HK-2 (cell line): ENCODE measurements around the gene CHCHD6.

ENCODE experiments used
- DNase-seq: peaks from one replicate; pipeline ENCODE4 v3.0.0-alpha.2; 2018; ENCODE audit not compliant: unreplicated experiment

Gene CHCHD6

GRCh38 chr3:126959136-126959920 lies 255.3 kb downstream of the CHCHD6 start:
- DNase-seq, result no peak

DNA sequence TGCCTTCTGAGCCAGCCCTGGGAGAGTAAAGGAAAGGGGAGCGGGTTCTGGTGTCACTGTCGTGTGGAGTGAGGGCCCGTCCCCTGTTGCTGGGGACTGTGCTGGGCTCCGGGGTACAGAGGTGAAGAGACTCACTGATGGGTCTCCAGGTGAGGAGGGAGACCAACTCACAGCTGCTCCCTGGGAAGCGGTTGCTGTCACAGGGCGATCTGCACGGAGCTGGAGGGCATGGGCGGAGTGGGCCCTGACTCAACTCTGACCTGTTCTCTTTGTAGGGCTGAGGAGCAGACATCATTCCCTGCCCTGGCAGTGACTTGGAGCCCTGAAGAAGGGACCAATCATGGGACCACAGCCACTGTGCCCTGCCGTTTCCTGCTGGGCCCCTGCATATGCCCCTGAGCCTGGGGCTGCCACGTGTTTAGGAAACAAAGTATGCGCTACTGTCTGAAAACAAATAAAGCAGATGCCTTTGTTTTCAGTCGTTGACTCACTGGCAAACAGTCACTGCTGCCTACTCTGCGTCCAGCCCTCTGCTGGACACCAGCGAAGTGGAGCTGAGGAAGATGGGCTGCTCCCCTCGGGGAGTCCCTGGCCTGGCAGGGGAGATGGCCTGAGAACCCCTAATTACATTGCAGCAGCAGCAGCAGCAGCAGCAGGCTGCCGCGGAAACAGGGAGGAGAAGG lies 256.0 kb downstream of the CHCHD6 start:
- DNase-seq, result no peak

DNA sequence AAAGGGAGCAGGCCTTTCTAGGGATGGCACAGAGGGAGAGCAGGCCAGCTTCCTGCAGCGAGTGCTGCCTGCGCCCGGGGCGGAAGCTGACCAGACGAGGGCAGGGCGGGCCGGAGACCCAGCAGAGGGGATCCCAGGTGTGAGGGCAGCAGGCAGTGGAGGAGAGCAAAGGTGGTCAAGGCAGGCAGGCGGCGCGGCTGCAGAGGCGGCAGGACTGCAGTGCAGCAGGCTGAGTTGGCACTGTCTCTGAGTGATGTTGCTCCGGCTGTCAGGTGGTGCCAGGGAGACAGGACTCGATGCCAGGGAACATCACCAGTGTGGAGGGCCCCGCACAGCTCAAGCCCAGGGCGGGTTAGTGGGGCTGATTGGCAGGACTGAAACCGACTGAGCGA lies 256.6 kb downstream of the CHCHD6 start:
- DNase-seq, result no peak

DNA sequence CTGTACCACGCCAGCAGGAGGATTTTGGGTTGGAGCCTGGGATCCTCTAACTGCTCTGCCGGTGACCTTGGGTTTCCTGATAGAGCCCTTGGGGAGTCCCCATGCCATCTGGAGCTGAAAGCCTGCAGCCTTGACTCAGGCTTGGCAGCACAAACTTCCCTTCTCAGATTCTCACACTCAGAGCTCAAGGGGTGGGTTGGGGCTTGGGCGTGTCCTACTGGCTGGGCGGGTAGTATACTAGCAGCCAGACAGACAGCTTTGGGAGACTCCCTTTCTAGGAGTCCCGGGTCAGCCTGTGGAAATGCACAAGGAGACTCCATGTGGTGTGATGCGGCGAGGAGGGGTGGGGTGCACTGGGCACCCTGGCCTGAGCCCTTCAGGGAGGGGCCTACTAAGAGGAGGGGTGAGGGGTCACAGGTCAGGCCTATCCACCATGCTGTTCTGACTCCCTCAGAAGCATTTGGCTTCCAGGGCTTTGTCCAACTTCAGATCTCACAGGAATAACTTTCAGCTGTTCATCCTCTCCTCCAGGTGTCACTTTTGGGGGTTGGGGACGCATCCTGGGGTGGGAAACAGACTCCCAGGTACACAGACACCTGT lies 257.3 kb downstream of the CHCHD6 start:
- no peak for DNase-seq

DNA sequence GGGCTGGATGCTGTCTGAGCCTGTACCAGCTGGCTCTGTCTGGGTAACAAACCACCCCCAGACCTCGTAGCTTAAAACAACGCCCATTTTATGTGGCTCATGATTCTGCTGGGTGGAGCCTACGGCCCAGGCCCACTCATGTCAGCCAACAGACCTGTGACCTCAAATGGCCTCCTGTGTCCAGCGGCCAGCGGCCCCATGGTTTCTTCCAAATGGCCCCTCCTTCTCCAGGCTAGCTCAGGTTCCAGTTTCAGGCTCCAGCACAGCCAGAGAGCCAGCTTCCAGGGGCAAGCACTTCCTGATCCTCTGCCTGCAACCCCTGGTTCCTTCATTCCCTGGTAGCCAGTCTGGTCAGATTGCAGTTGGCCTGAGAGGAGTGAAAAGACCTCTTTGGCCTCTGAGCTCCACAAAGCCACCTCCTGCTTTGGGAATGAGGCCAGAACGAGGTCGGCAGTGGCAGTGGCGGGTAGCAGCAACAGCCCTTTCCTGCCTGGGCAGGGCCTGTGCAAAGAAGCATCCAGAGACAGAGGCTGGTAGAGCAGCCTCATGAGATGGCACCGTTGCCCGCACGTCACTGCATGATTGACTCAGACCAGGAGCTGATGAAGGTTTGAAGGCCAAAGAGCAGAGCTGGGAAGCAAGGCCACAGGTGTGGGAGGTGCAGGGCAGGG lies 257.9 kb downstream of the CHCHD6 start:
- no peak for DNase-seq

- no peak for DNase-seq
These were observed 258.7 kb downstream of the CHCHD6 start for GRCh38 chr3:126962756-126963155.

- DNase-seq, result no peak
These were observed 259.5 kb downstream of the CHCHD6 start for GRCh38 chr3:126963261-126964190.

- no peak for DNase-seq
These were observed 260.2 kb downstream of the CHCHD6 start for GRCh38 chr3:126964261-126964660.

DNA sequence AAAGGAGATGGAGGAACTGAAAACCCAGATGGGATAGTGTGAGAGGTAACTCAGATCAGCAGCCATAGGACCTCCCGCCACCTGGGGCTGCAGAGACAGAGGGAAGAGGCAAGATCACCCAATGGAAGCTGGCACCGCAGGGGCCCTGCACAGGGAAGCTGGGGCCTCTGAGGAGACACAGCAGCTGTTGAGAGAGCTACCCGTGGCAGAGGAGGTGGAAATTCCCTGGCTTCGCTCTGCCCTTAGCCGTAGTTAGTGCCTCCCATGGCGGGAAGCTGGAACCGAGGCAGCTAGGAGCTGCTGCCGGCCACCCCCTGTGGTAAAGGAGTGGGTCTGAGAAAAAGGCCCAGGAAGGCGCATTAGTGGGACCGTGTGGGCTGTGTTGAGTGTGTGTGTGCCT lies 260.9 kb downstream of the CHCHD6 start:
- no peak for DNase-seq

DNA sequence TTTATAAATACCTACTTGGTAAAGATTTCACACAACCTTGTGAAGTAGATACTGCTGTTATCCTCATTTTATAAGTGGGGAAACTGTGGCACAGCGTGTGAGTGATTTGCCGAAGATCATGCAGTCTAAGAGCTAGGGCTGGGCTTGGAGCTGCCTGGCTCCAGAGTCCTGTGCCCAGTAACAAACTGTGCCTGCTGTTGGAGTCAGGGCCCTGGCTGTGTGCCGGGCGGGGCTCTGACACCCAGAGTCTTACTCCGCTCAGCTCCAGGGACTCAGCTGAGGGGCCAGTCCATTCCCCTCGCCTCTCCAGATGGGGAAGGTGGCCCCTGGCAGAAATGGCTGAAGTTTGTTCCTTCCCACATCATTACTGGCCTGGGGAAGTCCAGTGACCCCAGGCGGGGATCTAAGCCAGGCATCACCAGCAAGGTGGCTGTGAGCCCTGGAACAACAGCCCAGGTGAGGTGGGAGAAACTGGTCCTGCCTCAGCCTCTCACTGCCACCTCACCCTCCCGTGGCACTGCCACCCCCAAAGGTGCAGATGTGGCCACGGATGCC lies 261.6 kb downstream of the CHCHD6 start:
- no peak for DNase-seq

DNA sequence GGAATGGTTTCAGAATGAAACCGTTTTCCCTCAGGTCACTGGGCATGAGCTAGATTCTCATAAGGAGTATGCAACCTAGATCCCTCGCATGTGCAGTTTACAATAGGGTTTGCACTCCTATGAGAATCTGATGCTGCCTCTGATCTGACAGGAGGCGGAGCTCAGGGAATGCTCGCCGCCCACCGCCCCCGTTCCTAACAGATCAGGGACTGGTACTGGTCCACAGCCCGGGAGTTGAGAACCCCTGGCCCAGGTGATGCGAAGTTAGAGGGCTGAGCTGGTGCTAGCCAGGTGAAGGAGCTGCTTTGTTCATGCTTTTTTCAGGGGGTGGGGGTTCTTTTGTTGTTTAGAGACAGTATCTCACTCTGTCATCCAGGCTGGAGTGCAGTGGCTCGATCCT lies 263.3 kb downstream of the CHCHD6 start:
- no peak for DNase-seq

- DNase-seq, result no peak
These were observed 264.7 kb downstream of the CHCHD6 start for GRCh38 chr3:126968391-126969390.

- DNase-seq, result no peak
These were observed 265.5 kb downstream of the CHCHD6 start for GRCh38 chr3:126969586-126969985.

DNA sequence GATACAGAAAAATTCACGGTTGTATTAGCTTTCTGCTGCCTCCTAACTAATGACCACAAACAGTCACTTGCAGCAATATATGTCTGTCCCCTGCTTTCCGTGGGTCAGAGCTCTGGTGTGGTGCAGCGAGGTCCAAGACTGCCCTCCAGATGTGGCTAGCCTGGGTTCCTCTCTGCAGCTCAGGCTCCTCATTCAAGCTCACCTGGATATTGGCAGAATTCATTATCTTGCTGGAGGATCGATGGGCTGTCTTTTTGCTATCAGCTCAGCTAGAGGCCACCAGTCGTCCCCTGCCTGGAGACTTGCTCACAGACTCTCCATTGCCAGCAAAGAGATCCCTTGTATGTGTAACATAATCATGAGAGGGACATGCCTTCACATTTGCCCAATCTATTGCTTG lies 266.1 kb downstream of the CHCHD6 start:
- no peak for DNase-seq

- DNase-seq, result no peak
These were observed 266.9 kb downstream of the CHCHD6 start for GRCh38 chr3:126970921-126971320.

DNA sequence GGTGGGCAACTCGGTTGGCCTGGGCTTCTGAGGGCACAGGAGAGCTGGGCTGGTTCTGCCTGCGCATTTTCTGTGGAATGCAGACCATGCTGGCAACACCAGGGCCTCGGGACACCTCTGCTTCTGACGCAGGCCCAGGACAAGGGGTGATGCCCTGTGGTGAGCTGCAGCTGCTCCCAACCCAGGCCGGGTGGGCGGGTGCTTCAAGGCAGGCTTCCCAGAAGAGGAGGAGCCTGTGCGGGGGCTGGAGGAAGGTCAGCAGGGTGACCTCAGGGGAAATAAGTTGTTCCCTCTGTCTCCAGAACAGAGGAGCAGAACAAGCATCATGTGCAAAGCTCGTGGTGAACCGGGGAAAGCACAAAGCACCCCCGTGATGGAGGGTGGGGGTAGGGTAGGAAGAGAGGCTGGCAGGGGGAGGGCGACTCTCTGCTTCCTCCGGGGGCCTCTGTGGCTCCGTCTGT lies 267.9 kb downstream of the CHCHD6 start:
- no peak for DNase-seq

DNA sequence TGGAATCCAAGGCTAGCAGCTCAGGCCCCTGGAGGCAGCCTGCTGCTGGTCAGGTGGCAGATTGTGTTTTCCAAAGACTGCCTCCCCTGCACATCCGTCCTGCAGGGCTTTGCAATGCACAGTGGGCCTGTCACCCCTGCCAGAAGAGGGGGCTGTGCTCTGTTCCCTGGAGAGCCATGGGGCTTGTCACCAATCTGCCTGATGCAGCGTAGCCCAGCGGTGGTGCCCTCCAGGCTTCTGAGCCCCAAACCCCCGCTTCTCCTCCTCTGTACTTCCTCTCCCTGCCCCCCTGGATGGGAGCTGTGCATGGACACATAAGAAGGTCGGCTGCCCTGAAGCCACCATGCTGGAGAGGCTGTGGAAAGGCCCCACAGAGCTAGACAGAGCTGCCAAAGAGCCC lies 268.8 kb downstream of the CHCHD6 start:
- no peak for DNase-seq

DNA sequence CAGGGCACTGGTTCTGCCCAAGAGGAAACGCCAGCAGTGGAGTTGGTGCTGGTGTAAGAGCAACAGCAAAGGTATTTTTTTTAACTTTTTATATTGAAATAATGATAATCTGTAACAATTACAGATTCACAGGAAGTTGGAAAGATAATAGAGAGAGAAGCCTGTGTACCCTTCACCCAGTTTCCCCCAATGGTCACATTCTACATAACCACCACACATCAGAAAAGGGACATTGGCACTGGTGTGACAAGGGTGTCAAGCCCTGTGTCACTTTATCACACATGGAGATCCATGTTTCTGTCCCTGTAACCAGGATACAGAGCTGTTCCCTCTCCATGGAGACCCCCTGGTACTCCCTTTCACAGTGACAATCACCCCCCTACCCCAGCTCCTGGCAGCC lies 269.8 kb downstream of the CHCHD6 start:
- DNase-seq, result no peak

GRCh38 chr3:126974756-126975155 lies 270.7 kb downstream of the CHCHD6 start:
- DNase-seq, result no peak

DNA sequence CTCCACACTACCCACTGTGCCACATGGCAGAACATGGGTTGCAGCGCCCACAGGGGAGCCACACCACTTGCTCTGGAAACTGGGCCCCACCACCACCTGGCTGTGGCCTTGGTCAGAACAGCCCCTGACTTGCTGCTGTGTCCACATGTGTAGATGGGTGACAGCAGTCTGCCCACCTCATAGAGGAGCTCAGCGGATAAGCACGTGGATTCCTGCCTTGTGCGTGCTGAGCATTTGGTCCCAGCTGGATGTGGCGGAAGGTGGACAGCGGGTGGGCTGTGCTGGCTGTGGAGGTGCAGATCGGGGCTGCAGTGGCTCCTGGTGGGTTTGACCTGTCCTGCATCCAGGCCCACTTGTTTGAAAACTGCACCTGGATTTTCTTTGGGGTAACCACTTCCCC lies 272.9 kb downstream of the CHCHD6 start:
- DNase-seq, result no peak
